ENCODE results near the gene ZNF213. TPM values are rescaled to one million over a fixed set of nuclear protein-coding genes. Genes with fewer than 3 reads are reported as not detected.
"Not testable (repeated sequence)": the region's sequence is repeated elsewhere in the genome, so short reads cannot be mapped to it uniquely, and the experiment has no call there.

Gene ZNF213
- polyA plus RNA-seq, 3 donors = 8.0 to 9.3 (median 9.3) TPM

GRCh38 chr16:3165111-3165822 lies 30.4 kb downstream of the ZNF213 start:
- no peak for DNase-seq (ENCODE audit: low read depth in 3 of 3, low spot score in 2 of 3)

DNA sequence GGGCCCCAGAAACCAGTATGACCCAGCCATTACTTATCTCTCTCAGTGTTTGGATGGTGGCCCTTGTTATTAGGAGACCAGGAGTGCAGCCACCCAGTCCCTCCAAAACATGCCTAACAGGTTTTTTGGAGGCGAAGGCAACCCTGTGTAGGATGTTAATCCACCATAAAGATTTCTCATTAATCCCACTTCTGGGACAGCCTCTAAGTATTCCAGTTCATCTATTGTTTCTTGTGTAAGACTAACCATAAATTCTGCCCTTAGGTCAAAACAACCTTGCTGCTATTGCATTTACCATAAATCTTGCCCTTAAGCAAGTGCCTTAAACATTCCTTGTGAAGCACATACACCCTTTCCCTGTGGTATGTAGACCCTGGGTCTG lies 31.7 kb downstream of the ZNF213 start:
- no peak for DNase-seq (ENCODE audit: low read depth in 3 of 3, low spot score in 2 of 3)

GRCh38 chr16:3168729-3169128 lies 33.9 kb downstream of the ZNF213 start:
- DNase-seq (ENCODE audit: low read depth in 3 of 3, low spot score in 2 of 3) = not testable (repeated sequence)

DNA sequence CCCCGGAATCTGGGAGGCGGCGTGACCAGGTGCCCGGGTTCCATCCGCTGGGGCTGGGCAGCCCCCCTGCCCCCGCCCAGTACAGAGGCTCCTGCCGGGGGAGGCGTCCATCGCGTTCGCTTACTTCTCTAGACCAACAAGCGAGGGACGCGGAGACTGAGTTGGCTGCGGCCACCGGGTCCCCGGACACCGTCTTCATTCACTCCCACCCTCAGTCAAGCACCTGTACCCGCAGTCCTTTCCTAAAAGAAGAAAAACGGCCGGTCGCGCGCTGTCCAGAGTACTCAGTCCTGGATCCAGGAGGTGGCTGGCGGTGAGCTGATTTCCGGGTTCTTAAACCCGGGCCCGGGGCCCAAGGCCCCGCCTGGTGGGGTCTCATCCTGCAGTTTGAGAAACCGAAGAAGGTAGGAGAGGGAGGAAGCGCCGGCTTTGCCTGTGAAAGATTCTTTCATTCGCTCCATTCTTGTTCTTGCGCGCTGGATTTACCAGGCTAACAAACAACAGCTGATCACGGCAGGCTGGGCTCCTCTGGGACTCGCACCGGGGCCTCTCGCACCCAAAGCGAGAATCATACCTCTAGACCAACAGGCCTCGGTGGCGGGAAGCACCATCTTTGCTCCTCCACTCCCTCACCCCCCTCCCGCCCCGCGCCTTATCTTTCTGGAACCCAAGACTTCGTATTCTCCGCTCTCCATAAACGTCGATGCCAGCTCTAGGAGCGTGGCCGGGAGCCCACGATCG lies 35.8 kb downstream of the ZNF213 start:
- DNase-seq (ENCODE audit: low read depth in 3 of 3, low spot score in 2 of 3) = no peak

GRCh38 chr16:3171181-3171854 lies 36.5 kb downstream of the ZNF213 start:
- no peak for DNase-seq (ENCODE audit: low read depth in 3 of 3, low spot score in 2 of 3)

DNA sequence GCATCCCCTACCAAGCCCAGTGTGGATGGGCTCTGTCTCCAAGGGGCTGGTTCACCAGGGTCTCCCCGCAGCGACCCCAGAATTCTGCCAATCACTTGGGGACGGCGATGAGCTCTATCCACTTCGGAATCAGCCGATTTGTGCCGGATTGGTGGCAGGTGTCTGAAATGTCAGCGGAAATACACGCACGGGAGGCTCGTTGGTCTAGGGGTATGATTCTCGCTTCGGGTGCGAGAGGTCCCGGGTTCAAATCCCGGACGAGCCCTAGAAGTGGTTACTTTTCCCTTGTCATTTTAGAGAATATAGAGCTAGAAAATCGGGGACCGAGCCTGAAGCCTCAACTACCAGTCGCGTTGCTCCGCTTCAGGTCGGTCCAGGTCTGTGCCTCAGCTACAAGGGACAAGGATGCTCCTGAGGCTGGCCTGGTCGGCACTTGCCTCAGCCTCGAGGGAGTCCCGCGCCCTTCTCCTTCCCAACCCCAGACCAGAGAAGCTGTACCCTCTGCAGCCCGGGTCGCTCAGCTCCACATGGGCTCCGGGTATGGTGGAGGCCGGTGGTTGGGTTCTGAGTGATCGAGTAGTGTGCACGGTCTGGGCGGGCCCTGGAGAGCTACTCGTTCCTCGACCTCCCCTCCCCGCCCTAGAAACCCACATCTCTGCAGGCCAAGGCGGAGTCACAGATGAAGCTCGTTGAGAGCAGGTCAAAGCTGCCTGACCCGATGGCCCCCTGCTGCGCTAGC lies 37.2 kb downstream of the ZNF213 start:
- no peak for DNase-seq (ENCODE audit: low read depth in 3 of 3, low spot score in 2 of 3)

DNA sequence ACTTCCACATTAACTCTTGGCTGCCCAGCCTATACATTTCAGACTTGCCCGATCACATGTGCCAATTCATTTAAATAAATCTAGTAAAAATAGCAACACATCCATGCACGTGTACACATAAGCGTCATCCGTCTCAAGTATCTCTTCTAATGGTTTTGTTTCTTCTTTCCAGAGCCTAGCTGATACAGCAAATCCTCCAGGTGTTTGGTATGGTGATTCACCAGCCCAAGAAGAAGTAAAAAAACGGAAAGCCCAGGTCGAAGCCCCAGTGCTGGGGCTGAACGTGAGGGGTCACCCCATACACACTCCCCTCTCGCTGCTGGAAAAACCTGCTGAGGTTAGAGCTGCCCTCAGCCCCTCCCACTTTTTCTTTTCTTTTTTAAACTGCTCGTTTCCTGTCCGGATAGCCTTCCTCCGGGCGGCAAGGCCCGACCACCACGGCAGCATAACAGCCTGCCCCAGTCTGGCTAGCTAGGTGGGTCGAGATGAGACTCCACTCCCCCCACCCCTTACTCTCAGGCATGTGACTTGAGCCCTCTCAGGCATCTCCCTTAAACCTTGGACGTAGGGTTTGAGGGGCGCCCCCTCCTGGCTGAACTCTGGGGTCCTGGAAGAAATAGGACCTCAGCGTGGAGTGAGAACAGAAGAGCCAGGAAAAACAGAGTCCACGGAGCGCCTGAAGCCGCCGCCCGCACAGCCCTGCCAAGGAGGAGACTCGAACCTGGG lies 39.2 kb downstream of the ZNF213 start:
- no peak for DNase-seq (ENCODE audit: low read depth in 3 of 3, low spot score in 2 of 3)

DNA sequence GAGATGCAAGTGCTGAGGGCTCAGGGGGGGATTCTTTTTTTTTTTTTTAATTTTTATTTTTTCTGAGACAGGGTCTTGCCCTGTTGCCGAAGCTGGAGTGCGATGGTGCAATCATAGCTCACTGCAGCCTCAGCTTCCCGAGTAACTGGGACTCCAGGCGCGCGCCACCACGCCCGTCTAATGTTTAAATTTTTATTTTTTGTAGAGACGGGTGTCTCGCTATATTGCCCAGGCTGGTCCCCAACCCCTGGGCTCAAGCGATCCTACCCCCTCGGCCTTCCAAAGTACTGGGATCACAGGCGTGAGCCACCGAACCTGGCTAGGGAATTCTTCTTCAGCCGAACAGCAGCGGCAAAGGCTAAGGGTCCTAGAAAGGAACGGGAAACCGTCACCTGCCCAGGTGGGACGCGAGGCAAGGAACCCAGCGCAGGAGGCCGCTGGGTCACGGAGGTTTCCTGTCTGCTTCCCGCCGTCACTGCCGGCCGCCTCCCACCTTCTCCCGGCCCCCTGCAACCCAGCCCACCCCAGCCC lies 39.9 kb downstream of the ZNF213 start:
- no peak for DNase-seq (ENCODE audit: low read depth in 3 of 3, low spot score in 2 of 3)

DNA sequence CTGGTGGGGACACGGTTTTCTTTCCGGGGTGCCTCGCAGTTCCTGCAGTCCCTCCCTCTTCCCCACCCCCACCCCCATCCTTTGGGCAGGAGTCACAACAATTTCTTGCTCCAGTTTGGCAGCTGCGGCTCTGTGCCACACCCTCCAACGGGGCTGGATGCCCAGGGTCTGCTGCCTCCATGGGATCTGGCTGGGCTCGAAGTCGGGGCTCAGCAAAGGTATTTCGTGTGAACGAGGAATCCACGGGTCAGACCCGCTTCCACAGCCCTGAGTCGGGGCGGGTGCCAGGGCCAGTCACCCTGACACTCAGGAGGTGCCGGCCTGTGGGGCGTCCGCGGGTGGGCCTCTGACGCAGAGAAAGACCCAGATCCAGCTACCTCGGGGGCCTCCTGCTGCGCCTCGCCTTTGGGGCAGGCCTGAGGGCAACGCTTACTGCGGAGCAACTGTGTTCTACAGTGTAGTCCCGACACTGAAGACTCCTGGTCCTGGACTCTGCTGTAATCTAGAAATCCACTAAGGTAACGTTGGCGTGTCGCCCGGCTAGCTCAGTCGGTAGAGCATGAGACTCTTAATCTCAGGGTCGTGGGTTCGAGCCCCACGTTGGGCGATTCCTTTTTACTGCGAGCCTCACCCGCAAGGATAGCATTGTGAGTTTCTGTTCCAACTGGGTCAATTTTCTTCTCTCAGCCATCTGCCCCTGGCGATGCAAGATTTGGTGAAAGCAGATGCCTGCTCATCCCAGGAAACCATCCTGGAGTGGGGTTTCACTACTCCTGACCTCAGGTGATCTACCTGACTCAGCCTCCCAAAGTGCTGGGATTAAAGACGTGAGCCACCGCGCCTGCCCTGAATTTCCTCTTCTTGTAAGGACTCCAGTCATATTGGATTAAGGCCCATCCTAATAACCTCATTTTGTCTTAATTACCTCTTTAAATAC lies 40.6 kb downstream of the ZNF213 start:
- DNase-seq (ENCODE audit: low read depth in 3 of 3, low spot score in 2 of 3) = no peak

- DNase-seq (ENCODE audit: low read depth in 3 of 3, low spot score in 2 of 3) = no peak
These were observed 44.8 kb downstream of the ZNF213 start for GRCh38 chr16:3179651-3180050.

DNA sequence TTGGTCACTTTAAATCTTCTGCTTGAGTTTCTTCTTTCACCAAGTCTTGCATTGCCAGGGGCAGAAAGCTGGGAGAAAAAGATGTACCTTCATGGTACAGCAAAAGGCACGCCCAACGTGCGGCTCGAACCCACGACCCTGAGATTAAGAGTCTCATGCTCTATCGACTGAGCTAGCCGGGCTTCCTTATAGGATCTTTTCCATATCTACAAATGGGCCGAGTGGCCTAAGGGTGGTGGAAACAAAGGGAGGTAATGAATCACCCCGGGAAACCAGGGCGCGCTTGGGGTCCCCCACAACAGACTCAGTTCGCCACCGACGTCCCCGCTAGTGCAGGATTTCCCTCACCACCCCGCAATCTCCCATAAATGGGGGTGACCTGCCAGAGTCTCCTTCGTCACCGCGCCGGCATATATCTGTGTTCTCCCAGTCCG lies 45.6 kb downstream of the ZNF213 start:
- no peak for DNase-seq (ENCODE audit: low read depth in 3 of 3, low spot score in 2 of 3)

GRCh38 chr16:3182293-3182607 lies 47.4 kb downstream of the ZNF213 start:
- not testable (repeated sequence) for DNase-seq (ENCODE audit: low read depth in 3 of 3, low spot score in 2 of 3)

DNA sequence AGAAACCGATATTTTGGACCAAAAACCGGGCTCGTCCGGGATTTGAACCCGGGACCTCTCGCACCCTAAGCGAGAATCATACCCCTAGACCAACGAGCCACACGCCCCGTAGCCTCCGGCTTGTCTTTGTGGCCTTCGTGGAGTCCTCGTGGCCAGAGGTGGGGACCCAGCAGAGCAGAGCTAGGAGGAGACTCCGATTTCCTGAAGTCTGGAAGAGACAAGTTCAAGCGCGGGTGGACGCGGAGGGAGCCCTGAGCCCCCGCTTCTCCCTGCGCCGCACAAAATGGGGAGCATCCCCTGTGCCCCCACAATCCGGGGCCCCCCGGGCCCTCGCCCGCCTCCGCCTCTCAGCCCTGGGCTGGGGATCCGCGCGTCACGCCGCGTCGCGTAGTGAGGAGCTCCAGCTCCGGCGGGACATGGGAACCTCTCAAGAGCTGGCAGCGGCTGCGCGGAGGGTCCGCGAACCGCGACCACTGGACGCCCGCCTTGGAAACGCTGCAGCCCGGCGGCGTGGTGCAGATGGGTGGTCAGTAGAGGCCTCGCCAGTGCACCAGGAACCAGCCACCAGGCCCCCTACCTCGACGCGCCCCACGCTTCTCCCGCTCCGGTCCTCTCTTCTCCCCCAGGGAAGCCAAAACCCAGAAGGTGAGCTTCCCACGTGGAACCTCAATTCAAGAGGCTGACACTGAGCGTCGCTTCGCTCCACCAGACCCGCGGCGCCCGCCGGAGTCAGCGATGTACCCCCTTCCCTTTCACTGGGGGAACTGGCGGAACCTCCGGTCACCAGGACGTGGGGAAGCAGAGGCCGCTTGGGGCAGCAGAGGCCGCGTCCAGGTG lies 48.0 kb downstream of the ZNF213 start:
- DNase-seq (ENCODE audit: low read depth in 3 of 3, low spot score in 2 of 3) = no peak

- DNase-seq (ENCODE audit: low read depth in 3 of 3, low spot score in 2 of 3) = no peak
These were observed 48.8 kb downstream of the ZNF213 start for GRCh38 chr16:3183445-3184139.

GRCh38 chr16:3186946-3187690 lies 52.3 kb downstream of the ZNF213 start:
- no peak for DNase-seq (ENCODE audit: low read depth in 3 of 3, low spot score in 2 of 3)

GRCh38 chr16:3187798-3188674 lies 53.2 kb downstream of the ZNF213 start, which contains the start of gene OR1F1:
TSS of gene OR1F1 (plus strand) at chr16:3188204.
- DNase-seq (ENCODE audit: low read depth in 3 of 3, low spot score in 2 of 3) = no peak
